Measurements from ENCODE around the gene IGSF9.

IGSF9 gene

GRCh38 chr1:159941141-159941540, 4.3 kb downstream of the IGSF9 start:
- DNase-seq (ENCODE audit: extremely low read depth, low read depth): no peak
- TF ChIP-seq CTCF (IDR thresholded peaks at IDR 0.05; ENCODE audit: low read depth, low read length): no peak

- no peak for TF ChIP-seq CTCF (IDR thresholded peaks at IDR 0.05; ENCODE audit: low read depth, low read length)
- DNase-seq (ENCODE audit: extremely low read depth, low read depth): no peak
These were observed 5.3 kb downstream of the IGSF9 start for GRCh38 chr1:159940006-159940620.

GRCh38 chr1:159939678-159940002, 5.8 kb downstream of the IGSF9 start:
- DNase-seq (ENCODE audit: extremely low read depth, low read depth): no peak
- no peak for TF ChIP-seq CTCF (IDR thresholded peaks at IDR 0.05; ENCODE audit: low read depth, low read length)

GRCh38 chr1:159938905-159939677, 6.3 kb downstream of the IGSF9 start:
- DNase-seq (ENCODE audit: extremely low read depth, low read depth): no peak
- no peak for TF ChIP-seq CTCF (IDR thresholded peaks at IDR 0.05; ENCODE audit: low read depth, low read length)

- DNase-seq (ENCODE audit: extremely low read depth, low read depth): no peak
- no peak for TF ChIP-seq CTCF (IDR thresholded peaks at IDR 0.05; ENCODE audit: low read depth, low read length)
These were observed 7.1 kb downstream of the IGSF9 start for GRCh38 chr1:159938211-159938852.

- DNase-seq (ENCODE audit: extremely low read depth, low read depth): no peak
- TF ChIP-seq CTCF (IDR thresholded peaks at IDR 0.05; ENCODE audit: low read depth, low read length): no peak
These were observed 8.2 kb downstream of the IGSF9 start for GRCh38 chr1:159937054-159937750.
